HG03342 (cell line): ENCODE measurements around the gene PKM.

Experiments used
- ATAC-seq: cut with Tn5 transposase; IDR thresholded peaks from one replicate; pipeline ENCODE4 v1.9.1; 2021; ENCODE audit warnings: mild to moderate bottlenecking, moderate library complexity; ENCODE audit not compliant: unreplicated experiment

Gene PKM

DNA sequence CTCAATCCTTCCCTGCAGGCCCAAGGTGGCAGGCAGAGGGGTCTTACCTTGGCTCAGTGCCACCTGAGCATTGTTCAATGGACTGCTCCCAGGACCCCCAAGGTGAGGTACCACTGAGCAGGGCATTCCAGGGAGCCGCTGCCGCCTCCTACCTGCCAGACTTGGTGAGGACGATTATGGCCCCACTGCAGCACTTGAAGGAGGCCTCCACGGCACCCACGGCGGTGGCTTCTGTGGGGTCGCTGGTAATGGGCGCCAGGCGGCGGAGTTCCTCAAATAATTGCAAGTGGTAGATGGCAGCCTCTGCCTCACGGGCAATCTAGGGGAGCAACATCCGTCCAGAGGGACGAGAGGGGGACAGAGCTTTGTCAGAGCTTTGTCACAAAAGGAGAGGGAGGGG, 28.7 kb downstream of the PKM start:
- ATAC-seq = no peak

DNA sequence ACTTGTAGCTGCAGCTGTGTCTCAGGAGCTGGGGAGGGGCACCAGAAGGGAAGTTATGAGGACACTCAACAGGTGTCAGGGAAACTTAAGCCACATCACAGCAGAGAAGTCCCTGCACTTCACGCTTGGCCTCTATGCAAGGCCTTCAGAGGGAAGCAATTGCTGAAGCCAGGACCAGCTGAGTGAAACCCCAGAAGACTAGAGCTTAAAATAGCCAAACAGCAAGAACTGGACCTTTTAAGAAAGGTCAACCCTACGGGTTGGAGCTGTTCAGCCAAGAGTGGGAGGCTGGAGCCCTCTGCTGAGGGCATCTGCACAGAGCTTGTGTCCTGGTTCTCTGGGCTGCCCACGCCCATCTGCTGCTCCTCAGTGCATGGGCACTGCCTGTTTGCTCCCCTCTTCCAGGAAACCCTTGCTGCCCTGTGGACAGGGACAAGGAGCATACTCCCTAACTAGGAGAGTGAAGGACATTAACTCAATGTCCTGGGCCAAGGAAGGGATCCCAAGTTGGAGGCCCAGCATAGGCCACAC, 29.5 kb downstream of the PKM start:
- no peak for ATAC-seq

DNA sequence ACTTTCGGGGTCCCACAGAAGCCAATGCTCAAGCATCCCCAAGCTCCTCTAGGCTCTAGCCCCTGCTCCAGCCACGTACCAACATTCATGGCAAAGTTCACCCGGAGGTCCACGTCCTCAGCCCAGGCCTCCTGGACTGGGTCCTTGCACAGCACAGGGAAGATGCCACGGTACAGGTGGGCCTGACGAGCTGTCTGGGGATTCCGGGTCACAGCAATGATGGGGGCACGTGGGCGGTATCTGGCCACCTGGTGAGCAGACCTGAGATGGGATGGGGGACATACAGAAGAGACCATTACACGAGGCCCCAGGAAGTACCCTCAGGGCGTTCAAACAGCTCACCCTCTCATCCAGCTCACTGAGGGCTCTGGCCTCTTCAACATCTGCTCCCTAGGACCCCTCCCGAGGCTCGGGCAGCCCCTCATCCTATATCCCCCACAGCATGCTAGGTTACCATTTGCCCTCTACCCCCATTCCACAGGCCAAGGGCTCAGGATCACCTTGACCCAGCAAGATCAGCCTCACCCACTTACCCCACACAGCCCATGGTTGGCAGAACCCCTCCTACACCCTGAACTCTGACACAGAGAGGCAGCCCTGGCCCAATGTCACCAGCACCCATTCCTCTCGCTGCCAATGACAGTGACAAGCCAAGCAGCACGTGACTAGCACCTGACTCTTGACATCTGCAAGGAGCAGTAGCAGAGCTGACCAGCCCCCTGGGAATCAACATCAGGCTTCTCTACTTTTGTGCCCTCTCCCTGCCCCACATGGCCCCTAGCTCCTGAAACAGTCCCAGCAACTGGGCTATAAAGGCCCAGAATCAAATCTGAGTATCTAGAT, 30.4 kb downstream of the PKM start:
- ATAC-seq = no peak

DNA sequence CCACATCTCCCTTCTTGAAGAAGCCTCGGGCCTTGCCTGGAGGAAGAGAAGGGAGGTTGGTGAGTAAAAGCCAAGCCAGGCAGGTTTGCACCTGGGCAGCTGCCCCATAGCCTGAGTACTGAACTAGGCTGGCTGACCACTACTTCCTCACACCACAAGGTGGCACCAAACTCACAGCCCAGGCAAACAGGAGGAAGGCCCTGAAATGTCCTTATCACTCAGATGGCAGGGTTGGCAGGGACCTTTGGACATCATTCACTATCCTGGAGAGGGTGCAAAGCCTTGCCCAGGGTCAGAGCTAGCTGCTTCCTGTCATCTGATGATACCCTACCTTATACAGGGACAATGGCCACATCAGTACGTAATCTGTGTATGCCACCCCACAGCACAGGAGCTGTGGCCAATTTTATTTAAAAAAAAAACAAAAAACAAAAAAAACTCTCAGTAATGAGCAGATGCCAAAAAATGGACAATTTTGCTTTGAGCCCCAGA, 31.2 kb downstream of the PKM start:
- ATAC-seq = no peak

DNA sequence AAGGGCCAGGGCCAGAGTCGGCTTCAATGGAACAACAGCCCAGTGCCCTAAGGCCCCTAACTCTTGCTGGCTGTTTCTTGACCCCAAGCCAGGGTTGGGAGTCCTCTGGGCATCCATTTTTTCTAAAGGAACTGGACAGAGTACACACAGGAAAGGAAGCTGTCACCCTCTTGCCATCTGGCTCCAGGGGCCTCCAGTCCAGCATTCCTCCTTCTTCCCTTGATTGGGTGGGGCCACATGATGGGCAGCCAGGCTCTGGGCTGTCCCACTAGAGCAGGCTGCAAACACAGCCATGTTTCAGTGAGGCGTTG, 31.8 kb downstream of the PKM start:
- no peak for ATAC-seq

DNA sequence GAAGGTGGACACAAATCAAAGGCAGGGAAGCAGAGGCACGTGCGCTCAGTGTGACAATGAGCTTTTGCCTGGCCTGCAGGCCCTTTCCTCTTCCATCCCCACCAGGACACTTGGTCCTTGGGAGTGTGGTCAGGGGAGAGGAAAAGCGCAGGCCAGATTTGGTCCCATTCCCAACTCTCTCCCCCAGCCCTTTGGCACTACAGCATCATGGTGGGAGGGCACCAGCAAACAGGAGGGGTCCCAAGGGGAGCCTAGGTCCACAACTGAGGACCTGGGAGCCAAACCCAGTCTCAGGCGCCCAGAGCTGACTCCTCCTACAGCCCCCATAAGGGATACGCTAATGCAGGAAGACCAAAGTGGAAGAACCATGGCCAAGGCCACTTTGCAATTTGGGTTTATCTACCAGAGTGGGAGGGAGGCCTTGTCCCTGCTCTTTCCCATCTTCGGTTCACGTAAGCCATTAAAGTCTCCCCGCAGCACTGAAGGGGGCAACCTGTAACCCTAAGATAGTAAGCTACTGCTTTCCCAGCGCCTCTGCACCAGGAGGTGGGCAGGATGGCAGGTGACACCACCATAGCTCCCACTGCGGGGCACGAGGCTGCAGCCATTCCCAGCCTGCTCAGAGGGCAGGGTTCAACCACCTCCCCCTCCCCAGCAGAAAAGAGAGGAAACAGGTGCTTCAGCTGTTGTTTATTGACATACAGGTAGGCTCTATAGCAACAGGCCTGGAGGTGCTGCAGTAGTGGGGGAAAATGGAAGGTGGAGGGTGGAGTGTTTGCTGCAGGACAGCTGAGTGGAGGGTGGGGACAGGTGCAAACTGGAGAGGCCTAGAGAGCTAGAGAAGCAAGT, 32.4 kb downstream of the PKM start:
- ATAC-seq = no peak

DNA sequence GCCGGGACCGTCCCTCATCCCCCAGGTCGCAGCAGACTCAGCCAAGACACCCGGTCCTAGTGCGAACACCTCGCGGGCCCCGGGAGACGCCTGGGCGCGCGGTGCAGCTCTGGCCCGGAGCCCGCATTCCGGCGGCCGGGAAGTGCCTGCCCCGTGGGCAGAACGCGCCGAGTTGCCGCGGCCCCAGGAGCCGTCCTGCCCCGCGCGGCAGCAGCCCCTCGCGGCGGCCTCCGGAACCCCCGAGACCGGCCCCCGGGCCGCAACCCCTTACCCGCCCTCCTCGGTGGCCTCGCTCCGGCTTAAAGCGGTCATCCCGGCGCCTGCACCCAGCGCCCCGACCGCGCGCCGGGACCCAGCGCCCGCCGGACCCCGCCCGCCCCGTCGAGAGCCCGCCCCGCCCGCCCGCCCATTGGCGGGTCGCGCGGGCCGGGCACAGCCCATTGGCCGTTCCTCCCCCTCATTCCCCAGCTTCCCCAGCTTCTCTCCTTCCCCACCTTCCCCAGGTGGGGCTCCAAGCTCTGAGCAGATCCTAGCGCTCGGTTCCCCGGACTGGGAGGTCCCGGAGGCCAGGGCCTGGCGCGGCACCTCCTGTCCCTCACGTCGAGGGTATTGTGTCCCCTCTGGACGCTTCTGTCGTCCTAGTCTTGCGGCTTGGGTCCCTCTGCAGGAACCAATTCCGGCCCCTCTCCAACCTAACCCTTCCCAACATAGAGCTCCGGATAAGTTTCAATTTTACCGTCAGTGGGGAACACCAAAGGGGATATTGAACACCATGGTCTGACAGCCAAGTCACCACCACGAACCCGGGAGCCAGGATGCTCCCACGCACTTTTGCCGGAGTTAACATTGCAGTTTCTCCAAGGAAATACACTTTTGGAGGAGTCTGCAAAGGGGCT, 33.3 kb downstream of the PKM start, which contains the start of gene GRAMD2A:
Gene GRAMD2A, minus strand, starts transcription at position 328 of the 896 bp plus-strand sequence.
- ATAC-seq = no peak

DNA sequence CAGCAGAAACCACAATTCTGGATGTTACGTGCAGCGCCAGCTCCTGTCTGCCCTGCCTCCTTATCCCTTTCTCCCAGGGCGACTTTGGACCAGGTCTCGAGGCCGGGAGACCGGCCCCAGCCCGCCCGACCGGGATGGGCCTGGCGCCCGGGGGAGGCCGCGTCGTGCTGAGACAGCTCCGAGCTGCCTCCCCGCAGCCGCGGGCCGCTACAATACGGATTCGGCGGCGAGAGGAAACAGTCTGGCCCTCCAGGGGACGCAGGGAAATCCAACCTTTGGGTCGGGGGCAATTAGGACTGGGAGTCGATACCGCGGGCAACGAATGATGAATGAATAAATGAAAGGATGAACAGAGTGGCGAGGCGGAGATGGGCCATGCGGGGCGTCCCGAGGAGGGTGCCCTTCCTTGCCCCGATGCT, 33.9 kb downstream of the PKM start:
- ATAC-seq = no peak

DNA sequence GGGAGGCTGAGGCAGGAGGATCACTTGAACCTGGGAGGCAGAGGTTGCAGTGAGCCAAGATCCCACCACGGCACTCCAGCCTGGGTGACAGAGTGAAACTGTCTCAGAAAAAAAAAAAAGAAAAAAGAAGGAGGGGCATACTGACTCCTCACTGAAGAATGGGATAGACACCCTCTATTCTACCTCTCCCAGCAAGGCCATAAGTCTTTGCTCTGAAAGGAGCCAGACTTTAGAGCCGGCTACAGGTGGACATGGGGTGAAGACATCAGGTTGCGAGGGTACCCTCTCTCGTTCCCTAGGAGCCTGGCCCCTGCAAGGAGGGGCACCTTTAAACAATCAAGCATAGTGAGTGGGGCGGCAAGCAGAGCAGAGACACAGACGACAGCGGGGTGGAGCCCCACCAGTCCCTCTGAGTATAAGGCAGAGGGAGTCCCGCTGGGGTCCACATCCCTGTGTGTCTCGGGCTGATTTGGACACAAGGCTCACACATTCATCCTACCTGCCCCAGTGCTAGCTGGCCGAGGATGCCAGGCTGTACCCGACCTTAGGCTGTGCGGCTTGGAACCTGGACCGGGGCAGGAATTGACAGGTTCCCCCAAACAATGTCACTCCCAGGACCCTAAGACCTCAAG, 34.5 kb downstream of the PKM start:
- no peak for ATAC-seq

DNA sequence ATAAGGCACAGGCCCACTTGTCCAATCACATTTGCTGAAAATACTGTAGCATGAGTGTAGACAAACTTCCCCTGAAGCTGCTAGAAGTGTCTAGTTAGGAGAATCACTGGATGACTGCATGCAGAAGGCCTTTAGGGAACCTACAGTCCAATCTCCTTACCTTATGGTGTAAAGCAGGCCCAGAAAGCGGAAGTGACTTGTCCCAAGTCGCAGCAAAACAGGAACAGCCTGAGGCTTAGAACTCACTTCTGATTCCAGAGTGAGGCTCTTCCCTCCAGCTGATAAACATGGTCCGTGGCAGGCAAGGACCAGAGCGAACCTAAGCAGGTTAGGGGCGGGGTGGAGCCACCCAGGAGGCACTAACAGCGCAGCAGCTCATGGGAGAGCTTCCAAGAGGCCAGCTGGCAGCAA, 35.9 kb downstream of the PKM start:
- no peak for ATAC-seq

DNA sequence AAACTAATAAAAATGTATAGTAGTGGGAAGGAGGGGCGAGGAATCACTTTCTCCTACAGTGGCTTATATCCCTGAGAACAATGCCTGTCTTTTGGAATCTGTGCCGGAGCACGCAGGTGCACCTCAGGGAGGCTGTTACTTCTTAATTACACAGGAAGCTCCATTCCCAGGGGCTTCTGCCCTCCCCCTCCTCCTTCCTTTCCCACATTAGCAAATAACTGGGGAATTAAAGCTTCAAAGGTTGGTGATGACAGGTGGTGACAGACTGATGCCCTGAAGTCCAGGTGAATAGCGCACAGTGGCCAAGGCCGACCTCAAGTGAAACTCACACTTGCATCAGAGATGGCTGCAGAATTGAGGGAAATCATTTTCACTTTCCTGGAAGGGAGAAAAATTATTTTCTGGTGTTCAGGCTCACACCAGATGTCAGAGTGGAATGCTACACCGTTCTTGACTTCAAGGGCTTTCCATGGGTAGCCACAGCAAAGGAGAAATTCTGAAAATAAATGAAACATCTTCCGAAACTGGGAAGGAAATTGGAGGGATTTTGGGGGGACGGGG, 37.1 kb downstream of the PKM start:
- ATAC-seq = no peak

DNA sequence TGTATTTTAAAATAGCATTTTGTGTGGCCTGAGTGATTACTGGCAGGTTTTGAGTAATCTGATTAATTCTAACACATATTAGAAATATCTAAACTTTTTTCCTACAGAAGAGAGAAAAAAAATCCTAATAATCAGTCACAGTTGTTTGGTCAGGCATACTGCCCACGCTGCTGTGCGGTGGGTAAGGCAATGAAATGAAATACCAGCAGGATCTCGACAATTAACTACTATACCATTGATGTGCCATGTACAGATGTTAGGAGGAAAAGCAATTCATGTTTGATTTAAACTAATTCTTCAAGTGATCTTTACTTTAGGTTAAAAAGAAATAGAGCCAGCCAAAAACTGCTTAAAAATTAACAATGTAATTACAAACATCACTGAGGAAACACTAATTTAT, 38.6 kb downstream of the PKM start:
- ATAC-seq = no peak

DNA sequence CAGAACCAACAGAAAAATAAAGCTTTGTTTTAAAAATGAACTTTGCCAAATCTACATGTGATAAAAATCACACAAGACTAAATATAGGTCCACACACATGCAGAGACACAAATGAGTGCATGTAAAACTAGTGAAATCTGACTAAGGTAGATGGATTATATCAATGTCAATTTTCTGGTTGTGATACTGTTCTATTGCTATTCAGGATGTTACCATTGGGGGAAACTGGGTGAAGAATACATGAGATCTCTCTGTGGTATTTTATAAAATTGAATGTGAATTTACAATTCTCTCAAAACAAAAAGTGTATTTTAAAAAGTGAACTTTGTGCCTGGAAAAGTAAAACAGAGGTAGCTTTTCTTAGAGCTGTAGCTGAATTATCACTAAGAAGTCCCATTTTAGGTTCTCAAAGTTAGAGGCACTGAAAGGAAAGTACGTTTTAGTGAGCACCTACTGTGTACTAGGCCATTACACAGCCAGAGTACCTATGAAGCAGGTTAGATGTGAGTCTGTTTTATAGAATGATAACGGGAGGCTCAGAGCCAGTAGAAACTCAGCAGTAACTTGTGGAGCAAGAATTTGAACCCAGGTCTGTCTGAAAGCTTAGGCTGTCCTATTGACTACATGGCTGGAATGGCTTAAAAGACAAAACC, 41.6 kb downstream of the PKM start:
- ATAC-seq = no peak

DNA sequence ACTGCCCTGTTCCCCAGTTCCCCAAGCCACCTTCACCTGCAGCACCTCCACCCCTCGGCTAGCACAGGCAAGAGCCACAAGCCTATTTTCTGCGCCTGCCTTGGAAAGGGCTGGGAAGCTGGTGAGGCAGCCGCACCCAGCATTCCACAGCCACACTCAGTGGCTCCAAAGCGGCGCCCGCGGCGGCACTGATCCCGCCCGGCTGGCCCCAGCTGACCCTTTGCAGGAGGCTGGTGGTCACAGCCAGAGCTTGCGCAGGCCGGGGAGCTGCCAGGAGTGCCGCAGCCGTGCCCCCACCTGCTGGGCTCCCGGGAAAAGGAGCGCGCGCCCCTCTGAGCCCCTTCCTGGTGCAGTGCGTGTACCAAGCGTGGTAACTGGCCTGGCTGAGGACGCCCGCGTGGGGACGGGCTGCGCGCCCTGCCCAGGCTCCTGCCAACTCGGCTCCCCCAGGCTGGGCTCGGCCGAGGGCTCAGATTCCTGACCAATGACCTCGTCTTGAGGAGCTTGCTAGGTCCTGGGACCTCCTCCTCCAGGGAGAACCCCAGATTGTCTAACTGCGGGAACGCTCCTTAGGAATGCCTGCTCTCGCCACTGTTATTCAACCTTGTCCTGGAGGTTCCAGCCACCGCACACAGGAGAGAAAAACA, 46.7 kb downstream of the PKM start:
- no peak for ATAC-seq

DNA sequence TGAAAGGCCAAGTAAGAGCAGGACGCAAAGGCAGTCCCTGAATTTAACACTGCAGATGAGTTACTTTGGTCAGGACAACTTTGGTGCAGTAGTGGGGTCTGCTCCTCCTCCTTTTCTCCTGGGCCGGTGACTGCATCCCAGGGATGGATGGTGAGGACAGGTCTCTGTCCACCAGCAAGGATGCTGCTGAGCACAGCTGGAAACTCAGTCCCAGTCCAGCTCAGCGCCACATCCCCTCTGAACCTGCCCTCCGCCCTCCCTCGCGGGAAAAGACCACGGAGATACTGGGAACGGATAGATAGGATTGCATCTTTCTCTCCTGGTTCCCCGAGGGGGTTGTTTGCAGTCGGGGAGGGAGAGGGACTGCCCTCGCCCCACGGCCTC, 47.2 kb downstream of the PKM start:
- ATAC-seq = no peak

DNA sequence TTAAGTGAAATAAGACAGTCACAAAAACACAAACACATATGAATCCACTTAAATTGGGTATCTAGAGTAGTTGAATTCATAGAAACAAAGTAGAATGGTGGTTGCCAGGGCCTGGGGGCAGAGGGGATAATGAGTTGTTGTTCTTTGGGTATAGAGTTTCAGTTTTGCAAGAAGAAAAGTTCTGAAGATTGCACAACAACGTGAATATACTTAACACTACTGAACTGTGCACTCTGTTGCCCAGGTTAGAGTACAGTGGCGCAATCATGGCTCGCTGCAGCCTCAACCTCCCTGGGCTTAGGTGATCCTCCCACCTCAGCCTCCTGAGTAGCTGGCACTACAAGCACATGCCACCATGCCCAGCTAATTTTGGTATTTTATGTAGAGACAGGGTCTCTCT, 48.3 kb downstream of the PKM start:
- ATAC-seq = no peak

DNA sequence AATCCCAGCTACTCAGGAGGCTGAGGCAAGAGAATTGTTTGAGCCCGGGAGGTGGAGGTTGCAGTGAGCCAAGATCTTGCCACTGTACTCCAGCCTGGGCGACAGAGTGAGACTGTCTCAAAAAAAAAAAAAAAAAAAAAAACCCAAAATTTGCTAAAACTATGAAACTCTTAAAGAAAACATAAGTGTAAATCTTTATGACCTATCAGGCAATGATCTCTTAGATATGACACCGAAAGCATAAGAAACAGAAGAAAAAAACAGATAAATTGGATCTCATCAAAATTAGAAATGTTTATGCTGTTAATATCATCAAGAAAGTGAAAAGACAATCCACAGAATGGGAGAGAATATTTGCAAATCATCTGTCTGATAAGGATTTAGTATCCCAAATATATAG, 48.7 kb downstream of the PKM start:
- ATAC-seq = no peak

DNA sequence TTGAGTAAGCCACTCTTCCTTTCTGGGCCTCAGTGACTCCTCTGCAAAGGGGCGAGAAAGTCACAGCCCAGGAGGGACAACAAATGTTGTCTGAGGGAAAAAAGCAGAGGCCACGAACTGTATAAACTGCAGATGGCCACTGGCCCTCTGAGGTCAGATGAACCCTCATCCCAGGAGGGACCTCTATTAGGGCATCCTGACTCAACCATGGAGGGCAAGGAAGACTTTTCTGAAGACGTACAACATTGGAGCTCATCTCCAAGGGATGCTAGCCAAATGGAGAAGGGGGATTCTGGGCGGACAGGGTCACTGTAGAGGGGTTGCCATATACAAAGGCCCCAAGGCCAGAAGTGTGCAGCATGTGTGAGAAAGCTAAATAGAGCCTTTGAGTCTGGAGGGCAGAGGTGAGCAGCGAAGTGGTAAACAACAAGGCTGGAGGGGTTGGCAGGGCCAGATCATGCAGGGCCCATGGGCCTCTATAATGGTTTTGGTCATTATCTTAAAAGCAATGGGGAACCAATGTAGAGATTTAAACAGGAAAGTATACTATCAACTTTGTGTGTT, 50.1 kb downstream of the PKM start:
- no peak for ATAC-seq
